PC-3 (cell line): ENCODE data around the gene ARL14EP.

Source experiments
- CTCF ChIP-seq: fragments of 300-600 bp; sonication (generic); conservative IDR thresholded peaks from 2 replicates; pipeline ENCODE4 v1.5.1; 2017; ENCODE audit warnings: antibody characterized with exemption, low read depth, mild to moderate bottlenecking, low read length
- EZH2 ChIP-seq: fragments of 300-600 bp; sonication (generic); IDR thresholded peaks from one replicate; pipeline ENCODE4 v1.6.1; 2017; ENCODE audit warnings: antibody characterized with exemption, mild to moderate bottlenecking, low read length; ENCODE audit not compliant: unreplicated experiment
- EZH2phosphoT487 ChIP-seq: fragments of 300-600 bp; sonication (generic); IDR thresholded peaks from 2 replicates; pipeline ENCODE4 v1.6.1; 2018; ENCODE audit warnings: mild to moderate bottlenecking, antibody characterized with exemption, low read length, borderline replicate concordance

GRCh38 chr11:30277176-30277575, 45.7 kb upstream of the ARL14EP start:
- no peak for TF ChIP-seq CTCF
- no peak for TF ChIP-seq EZH2
- TF ChIP-seq EZH2phosphoT487, result no peak
